Peyer's patch (tissue), 4 donors: ENCODE data around the gene HRAS. TPM values are rescaled to one million over a fixed set of nuclear protein-coding genes. Genes with fewer than 3 reads are reported as not detected.
"Not testable (repeated sequence)": the region's sequence is repeated elsewhere in the genome, so short reads cannot be mapped to it uniquely, and the experiment has no call there.

Experiments
- DNase-seq, 3 donors: peaks; one replicate each; pipeline ENCODE4 v3.0.0-alpha.2; 2017 to 2019
- H3K27ac ChIP-seq, 4 donors: fragments of 200-600 bp; sonication (generic); one replicate each; pipeline ENCODE4 v1.5.1; 2016 to 2019
- H3K27me3 ChIP-seq, 2 donors: fragments of 200-600 bp; sonication (generic); one replicate each; pipeline ENCODE4 v1.5.1; 2019
- H3K36me3 ChIP-seq, 3 donors: fragments of 200-600 bp; sonication (generic); one replicate each; pipeline ENCODE4 v1.5.1; 2016 to 2019
- H3K4me1 ChIP-seq, 4 donors: fragments of 200-600 bp; sonication (generic); one replicate each; pipeline ENCODE4 v1.5.1; 2016 to 2019
- H3K4me3 ChIP-seq, 4 donors: fragments of 200-600 bp; sonication (generic); 1 replicate in 3 of 4; 2 replicates in 1 of 4; pipeline ENCODE4 v1.5.1; 2016 to 2019; ENCODE audit warnings: mild to moderate bottlenecking in 1 of 4
- H3K9me3 ChIP-seq, 4 donors: fragments of 200-600 bp; sonication (generic); one replicate each; pipeline ENCODE4 v1.5.1; 2016 to 2019; ENCODE audit warnings: mild to moderate bottlenecking in 1 of 4
- CTCF ChIP-seq, 6 experiments: fragments of 450-650 bp in 4 of 6; fragments of 200-600 bp in 2 of 6; sonication (generic) in 1 of 6; IDR thresholded peaks; one replicate each; pipeline ENCODE4 v1.5.1; 2017 to 2019; ENCODE audit warnings: antibody characterized with exemption in 6 of 6, mild to moderate bottlenecking in 3 of 6, moderate library complexity in 1 of 6
- POLR2A ChIP-seq, 2 donors: fragments of 450-650 bp; IDR thresholded peaks; one replicate each; pipeline ENCODE4 v1.5.1; 2017; ENCODE audit warnings: antibody characterized with exemption in 2 of 2, mild to moderate bottlenecking in 2 of 2, moderate library complexity in 2 of 2
- total RNA-seq, 4 donors: library from RNA; depleted of rRNA; stranded (reverse); fragments of >200 nt; gene quantifications; one replicate each; pipeline ENCODE4 v1.1.0, GENCODE V29; 2016

Gene HRAS
- total RNA-seq, 4 donors from 2014 or later: 27.4 to 55.3 (median 35.1) TPM

- Histone ChIP-seq H3K4me3 (peak overlapping the region in 3 of 4 donors; percentile 16 to 25 (median 22)), H3K36me3 (peaks cover 0 to 3% (median 0%) of the 10 kb centered on the region in 3 donors), H3K9me3 (peaks cover 0 to 10% (median 0%) of the 10 kb centered on the region in 4 donors), H3K27ac (peak overlapping the region; percentile 40 to 87 (median 67)), H3K4me1 (peaks cover 0 to 8% (median 3%) of the 10 kb centered on the region in 4 donors), H3K27me3 (no peaks in the 10 kb centered on the region)
- DNase-seq: peak; percentile 77 to 96 (median 95)
- peak in 1 of 2 donors; percentile 58 for TF ChIP-seq POLR2A (IDR thresholded peaks at IDR 0.05)
- TF ChIP-seq CTCF (IDR thresholded peaks at IDR 0.05): peak; percentile 99 to 100 (median 100)
Measured at GRCh38 chr11:518463-519202, 16.7 kb downstream of the HRAS start.

GRCh38 chr11:516918-517685 is 18.3 kb downstream of the HRAS start:
- H3K27ac ChIP-seq, H3K27me3 ChIP-seq, H3K4me3 ChIP-seq, H3K9me3 ChIP-seq, H3K36me3 ChIP-seq, H3K4me1 ChIP-seq: not testable (repeated sequence)
- DNase-seq: peak in 2 of 3 donors; percentile 45 to 47

- Histone ChIP-seq H3K9me3 (peaks cover 0 to 10% (median 0%) of the 10 kb centered on the region in 4 donors), H3K4me1 (peaks cover 0 to 8% (median 3%) of the 10 kb centered on the region in 4 donors), H3K4me3 (no peak overlapping the region), H3K36me3 (peaks cover 0 to 4% (median 0%) of the 10 kb centered on the region in 3 donors), H3K27me3 (no peaks in the 10 kb centered on the region), H3K27ac (no peak overlapping the region)
- TF ChIP-seq POLR2A (IDR thresholded peaks at IDR 0.05) (no peak), CTCF (IDR thresholded peaks at IDR 0.05) (no peak)
- no peak for DNase-seq
Measured at GRCh38 chr11:516400-516799, 19.0 kb downstream of the HRAS start.

- Histone ChIP-seq H3K9me3 (peaks cover 0 to 10% (median 0%) of the 10 kb centered on the region in 4 donors), H3K4me1 (peaks cover 0 to 8% (median 3%) of the 10 kb centered on the region in 4 donors), H3K36me3 (peaks cover 0 to 11% (median 0%) of the 10 kb centered on the region in 3 donors), H3K4me3 (no peak overlapping the region), H3K27ac (no peak overlapping the region), H3K27me3 (no peaks in the 10 kb centered on the region)
- DNase-seq: no peak
- no peak for TF ChIP-seq CTCF (IDR thresholded peaks at IDR 0.05)
- TF ChIP-seq POLR2A (IDR thresholded peaks at IDR 0.05): no peak
Measured at GRCh38 chr11:515131-515530, 20.2 kb downstream of the HRAS start.

GRCh38 chr11:514606-515005 is 20.8 kb downstream of the HRAS start:
- Histone ChIP-seq H3K27ac (no peak overlapping the region), H3K4me3 (no peak overlapping the region), H3K9me3 (peaks cover 0 to 10% (median 0%) of the 10 kb centered on the region in 4 donors), H3K4me1 (peaks cover 0 to 8% (median 3%) of the 10 kb centered on the region in 4 donors), H3K27me3 (no peaks in the 10 kb centered on the region), H3K36me3 (peaks cover 0 to 11% (median 0%) of the 10 kb centered on the region in 3 donors)
- DNase-seq: no peak
- no peak for TF ChIP-seq POLR2A (IDR thresholded peaks at IDR 0.05)
- no peak for TF ChIP-seq CTCF (IDR thresholded peaks at IDR 0.05)
